GM23338 (cell line): Measurements from ENCODE around the gene MAD1L1. TPM values are rescaled to one million over a fixed set of nuclear protein-coding genes. Genes with fewer than 3 reads are reported as not detected.

Experiments
- ATAC-seq: fragments of 200-7000 bp; cut with Tn5 transposase; 3 replicates; pipeline ENCODE4 v1.9.1; 2020
- DNase-seq: peaks from one replicate; pipeline ENCODE4 v3.0.0-alpha.2; 2015; ENCODE audit warnings: low spot score
- H2AFZ ChIP-seq: fragments of 200-600 bp; sonication (generic); 2 replicates; pipeline ENCODE4 v1.8.0; 2016; ENCODE audit warnings: antibody characterized with exemption, mild to moderate bottlenecking, moderate library complexity
- H3F3A ChIP-seq: fragments of 200-600 bp; sonication (generic); replicated peaks from 2 replicates; pipeline ENCODE4 v1.8.0; 2017; ENCODE audit warnings: antibody characterized with exemption, mixed run types, low read depth
- H3K27ac ChIP-seq: fragments of 200-600 bp; sonication (generic); 2 replicates; pipeline ENCODE4 v1.6.1; 2016; ENCODE audit warnings: low read depth
- H3K27me3 ChIP-seq: fragments of 200-600 bp; sonication (generic); 2 replicates; pipeline ENCODE4 v1.8.0; 2016; ENCODE audit warnings: mild to moderate bottlenecking, mixed run types, moderate library complexity; ENCODE audit not compliant: insufficient read depth
- H3K36me3 ChIP-seq: fragments of 200-600 bp; sonication (generic); 2 replicates; pipeline ENCODE4 v1.8.0; 2016; ENCODE audit warnings: mild to moderate bottlenecking; ENCODE audit not compliant: insufficient read depth
- H3K4me1 ChIP-seq: fragments of 200-600 bp; sonication (generic); 2 replicates; pipeline ENCODE4 v1.8.0; 2016; ENCODE audit warnings: mild to moderate bottlenecking, moderate library complexity; ENCODE audit not compliant: insufficient read depth
- H3K4me2 ChIP-seq: fragments of 200-600 bp; sonication (generic); 2 replicates; pipeline ENCODE4 v1.7.1; 2017; ENCODE audit warnings: mixed run types
- H3K4me3 ChIP-seq: fragments of 200-600 bp; sonication (generic); 2 replicates; pipeline ENCODE4 v1.6.1; 2016; ENCODE audit warnings: mixed run types
- H3K79me2 ChIP-seq: fragments of 200-600 bp; sonication (generic); replicated peaks from 2 replicates; pipeline ENCODE4 v1.8.0; 2017; ENCODE audit warnings: mild to moderate bottlenecking; ENCODE audit not compliant: insufficient read depth
- H3K9me2 ChIP-seq: fragments of 200-600 bp; sonication (generic); 2 replicates; pipeline ENCODE4 v1.8.0; 2017; ENCODE audit not compliant: insufficient read depth
- H4K20me1 ChIP-seq: fragments of 200-600 bp; sonication (generic); replicated peaks from 2 replicates; pipeline ENCODE4 v1.8.0; 2017; ENCODE audit warnings: mild to moderate bottlenecking; ENCODE audit not compliant: insufficient read depth
- H3K27ac Mint-ChIP-seq: 2 replicates; pipeline ENCODE4 v1.8.0; 2020; ENCODE audit warnings: inconsistent platforms, mild to moderate bottlenecking, moderate library complexity, mixed read lengths
- H3K27me3 Mint-ChIP-seq: 3 replicates; pipeline ENCODE4 v1.8.0; 2022; ENCODE audit warnings: low read depth, mild to moderate bottlenecking, moderate library complexity, mixed read lengths, inconsistent platforms; ENCODE audit not compliant: insufficient read depth, poor library complexity
- H3K36me3 Mint-ChIP-seq: 3 replicates; pipeline ENCODE4 v1.8.0; 2021; ENCODE audit warnings: low read depth, mild to moderate bottlenecking, inconsistent platforms, moderate library complexity, mixed read lengths
- H3K4me1 Mint-ChIP-seq: 3 replicates; pipeline ENCODE4 v1.8.0; 2020; ENCODE audit warnings: mild to moderate bottlenecking, inconsistent platforms, mixed read lengths
- H3K4me3 Mint-ChIP-seq: 3 replicates; pipeline ENCODE4 v1.8.0; 2021; ENCODE audit warnings: moderate library complexity, mild to moderate bottlenecking, inconsistent platforms, mixed read lengths
- H3K9me3 Mint-ChIP-seq: 3 replicates; pipeline ENCODE4 v1.8.0; 2020; ENCODE audit warnings: moderate library complexity, mild to moderate bottlenecking, inconsistent platforms, mixed read lengths
- CREB1 ChIP-seq: fragments of 250-450 bp; sonication (Bioruptor Pico); IDR thresholded peaks from 2 replicates; pipeline ENCODE4 v1.5.0; 2020; ENCODE audit warnings: low read depth, mild to moderate bottlenecking, moderate library complexity
- EZH2 ChIP-seq: fragments of 200-600 bp; sonication (generic); IDR thresholded peaks from one replicate; pipeline ENCODE4 v1.8.0; 2017; ENCODE audit warnings: antibody characterized with exemption, mild to moderate bottlenecking, low read depth; ENCODE audit not compliant: unreplicated experiment
- EZH2phosphoT487 ChIP-seq: fragments of 200-600 bp; sonication (generic); IDR thresholded peaks from one replicate; pipeline ENCODE4 v1.8.1; 2018; ENCODE audit warnings: antibody characterized with exemption; ENCODE audit not compliant: unreplicated experiment
- JUNB ChIP-seq: IDR thresholded peaks from one replicate; pipeline ENCODE4 v1.6.1; 2016; ENCODE audit warnings: antibody characterized with exemption; ENCODE audit not compliant: unreplicated experiment
- NANOG ChIP-seq: IDR thresholded peaks from 2 replicates; pipeline ENCODE4 v1.6.1; 2016; ENCODE audit warnings: antibody characterized with exemption, borderline replicate concordance
- POLR2AphosphoS5 ChIP-seq: IDR thresholded peaks from 2 replicates; pipeline ENCODE4 v1.6.1; 2016; ENCODE audit warnings: antibody characterized with exemption, low read depth
- ZNF462 ChIP-seq: fragments of 250-450 bp; sonication (Bioruptor Pico); IDR thresholded peaks from 2 replicates; pipeline ENCODE4 v1.5.0; 2020; ENCODE audit warnings: mild to moderate bottlenecking, moderate library complexity
- polyA plus RNA-seq: library from polyadenylated mRNA; unstranded; fragments of >200 nt; fragmentation: Nextera tagmentation; extraction: Ambion mirVana; gene quantifications from 2 replicates; pipeline ENCODE4 v1.2.1, GENCODE V29; 2016
- total RNA-seq: library from RNA; depleted of rRNA; stranded (reverse); fragments of >200 nt; shearing (Covaris generic); gene quantifications from 2 replicates; pipeline ENCODE4 v1.2.3, GENCODE V29; 2014
- TF ChIP-seq, protein P1 (sequence below): IDR thresholded peaks from 2 replicates; pipeline ENCODE4 v1.6.1; 2016; ENCODE audit warnings: antibody characterized with exemption
- TF ChIP-seq, protein P2 (sequence below): IDR thresholded peaks from one replicate; pipeline ENCODE4 v1.6.1; 2018; ENCODE audit warnings: antibody characterized with exemption; ENCODE audit not compliant: unreplicated experiment
- TF ChIP-seq, protein P3 (sequence below), 2 experiments: fragments of 200-600 bp in 1 of 2; sonication (generic) in 1 of 2; conservative IDR thresholded peaks; 2 replicates each; pipeline versions ENCODE4 v1.5.1 to v1.6.1; 2016 to 2017; ENCODE audit warnings: antibody characterized with exemption in 2 of 2, low read depth in 2 of 2, mild to moderate bottlenecking in 2 of 2, moderate library complexity in 1 of 2

Gene MAD1L1
- total and polyA plus RNA-seq, 2 experiments from 2014 or later, result 40.3 to 59.3 TPM

DNA sequence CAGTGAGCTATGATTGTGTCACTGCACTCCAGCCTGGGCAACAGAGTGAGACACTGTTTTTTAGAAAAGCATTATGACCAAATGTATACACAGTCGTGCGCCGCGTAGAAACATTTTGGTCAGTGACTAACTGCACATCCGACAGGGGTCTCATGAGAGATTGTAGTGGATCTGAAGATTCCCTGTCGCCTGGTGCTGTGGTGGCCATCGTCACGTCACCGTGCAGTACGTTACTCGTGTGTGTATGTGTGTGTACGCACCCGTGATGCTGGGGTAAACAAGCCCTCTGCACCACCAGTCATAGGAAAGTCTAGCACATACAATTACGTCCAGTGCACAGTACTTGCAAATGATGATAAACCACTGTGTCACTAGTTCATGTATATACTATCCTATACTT, 453.3 kb downstream of the MAD1L1 start:
- Histone ChIP-seq H3K27ac (no peak overlapping the region), H3K79me2 (no peaks in the 10 kb centered on the region), H3K4me2 (no peak overlapping the region), H3F3A (no peaks in the 10 kb centered on the region), H3K4me3 (no peak overlapping the region), H4K20me1 (no peaks in the 10 kb centered on the region), H3K27me3 (no peaks in the 10 kb centered on the region), H3K9me2 (no peaks in the 10 kb centered on the region), H2AFZ (no peak overlapping the region), H3K4me1 (no peaks in the 10 kb centered on the region), H3K36me3 (no peaks in the 10 kb centered on the region)
- ATAC-seq, result no peak
- no peaks in the 10 kb centered on the region for H3K36me3 Mint-ChIP-seq
- H3K4me1 Mint-ChIP-seq, result no peaks in the 10 kb centered on the region
- H3K27ac Mint-ChIP-seq, result no peak overlapping the region
- H3K9me3 Mint-ChIP-seq, result peaks cover 23% of the 10 kb centered on the region; the same call in 2 of the 3 replicates
- H3K4me3 Mint-ChIP-seq, result no peak overlapping the region
- TF ChIP-seq NANOG (no peak), JUNB (no peak), EZH2 (no peak)
- TF ChIP-seq, protein P1, sequence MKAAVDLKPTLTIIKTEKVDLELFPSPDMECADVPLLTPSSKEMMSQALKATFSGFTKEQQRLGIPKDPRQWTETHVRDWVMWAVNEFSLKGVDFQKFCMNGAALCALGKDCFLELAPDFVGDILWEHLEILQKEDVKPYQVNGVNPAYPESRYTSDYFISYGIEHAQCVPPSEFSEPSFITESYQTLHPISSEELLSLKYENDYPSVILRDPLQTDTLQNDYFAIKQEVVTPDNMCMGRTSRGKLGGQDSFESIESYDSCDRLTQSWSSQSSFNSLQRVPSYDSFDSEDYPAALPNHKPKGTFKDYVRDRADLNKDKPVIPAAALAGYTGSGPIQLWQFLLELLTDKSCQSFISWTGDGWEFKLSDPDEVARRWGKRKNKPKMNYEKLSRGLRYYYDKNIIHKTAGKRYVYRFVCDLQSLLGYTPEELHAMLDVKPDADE, result no peak
- TF ChIP-seq, protein P2, sequence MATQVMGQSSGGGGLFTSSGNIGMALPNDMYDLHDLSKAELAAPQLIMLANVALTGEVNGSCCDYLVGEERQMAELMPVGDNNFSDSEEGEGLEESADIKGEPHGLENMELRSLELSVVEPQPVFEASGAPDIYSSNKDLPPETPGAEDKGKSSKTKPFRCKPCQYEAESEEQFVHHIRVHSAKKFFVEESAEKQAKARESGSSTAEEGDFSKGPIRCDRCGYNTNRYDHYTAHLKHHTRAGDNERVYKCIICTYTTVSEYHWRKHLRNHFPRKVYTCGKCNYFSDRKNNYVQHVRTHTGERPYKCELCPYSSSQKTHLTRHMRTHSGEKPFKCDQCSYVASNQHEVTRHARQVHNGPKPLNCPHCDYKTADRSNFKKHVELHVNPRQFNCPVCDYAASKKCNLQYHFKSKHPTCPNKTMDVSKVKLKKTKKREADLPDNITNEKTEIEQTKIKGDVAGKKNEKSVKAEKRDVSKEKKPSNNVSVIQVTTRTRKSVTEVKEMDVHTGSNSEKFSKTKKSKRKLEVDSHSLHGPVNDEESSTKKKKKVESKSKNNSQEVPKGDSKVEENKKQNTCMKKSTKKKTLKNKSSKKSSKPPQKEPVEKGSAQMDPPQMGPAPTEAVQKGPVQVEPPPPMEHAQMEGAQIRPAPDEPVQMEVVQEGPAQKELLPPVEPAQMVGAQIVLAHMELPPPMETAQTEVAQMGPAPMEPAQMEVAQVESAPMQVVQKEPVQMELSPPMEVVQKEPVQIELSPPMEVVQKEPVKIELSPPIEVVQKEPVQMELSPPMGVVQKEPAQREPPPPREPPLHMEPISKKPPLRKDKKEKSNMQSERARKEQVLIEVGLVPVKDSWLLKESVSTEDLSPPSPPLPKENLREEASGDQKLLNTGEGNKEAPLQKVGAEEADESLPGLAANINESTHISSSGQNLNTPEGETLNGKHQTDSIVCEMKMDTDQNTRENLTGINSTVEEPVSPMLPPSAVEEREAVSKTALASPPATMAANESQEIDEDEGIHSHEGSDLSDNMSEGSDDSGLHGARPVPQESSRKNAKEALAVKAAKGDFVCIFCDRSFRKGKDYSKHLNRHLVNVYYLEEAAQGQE, result no peak
- no peaks in the 10 kb centered on the region for H3K27me3 Mint-ChIP-seq
- no peak for DNase-seq

GRCh38 chr7:1777122-1777521, 455.6 kb downstream of the MAD1L1 start:
- no peak overlapping the region for H3K27ac Mint-ChIP-seq
- H3K27me3 ChIP-seq, result no peaks in the 10 kb centered on the region
- no peaks in the 10 kb centered on the region for H3K36me3 Mint-ChIP-seq
- no peaks in the 10 kb centered on the region for H3K27me3 Mint-ChIP-seq
- no peaks in the 10 kb centered on the region for H3K4me1 Mint-ChIP-seq
- H3F3A ChIP-seq, result no peaks in the 10 kb centered on the region
- no peak overlapping the region for H3K4me3 ChIP-seq
- no peaks in the 10 kb centered on the region for H3K36me3 ChIP-seq
- H3K4me2 ChIP-seq, result no peak overlapping the region
- DNase-seq (no peak), ATAC-seq (no peak)
- no peaks in the 10 kb centered on the region for H4K20me1 ChIP-seq
- H3K9me3 Mint-ChIP-seq, result peaks cover 26% of the 10 kb centered on the region; the same call in 2 of the 3 replicates
- H3K4me1 ChIP-seq, result no peaks in the 10 kb centered on the region
- H2AFZ ChIP-seq, result no peak overlapping the region
- H3K9me2 ChIP-seq, result no peaks in the 10 kb centered on the region
- no peak overlapping the region for H3K27ac ChIP-seq
- no peak overlapping the region for H3K4me3 Mint-ChIP-seq
- no peaks in the 10 kb centered on the region for H3K79me2 ChIP-seq
- no peak for TF ChIP-seq EZH2phosphoT487
- TF ChIP-seq NANOG, result no peak
- TF ChIP-seq, protein P3, sequence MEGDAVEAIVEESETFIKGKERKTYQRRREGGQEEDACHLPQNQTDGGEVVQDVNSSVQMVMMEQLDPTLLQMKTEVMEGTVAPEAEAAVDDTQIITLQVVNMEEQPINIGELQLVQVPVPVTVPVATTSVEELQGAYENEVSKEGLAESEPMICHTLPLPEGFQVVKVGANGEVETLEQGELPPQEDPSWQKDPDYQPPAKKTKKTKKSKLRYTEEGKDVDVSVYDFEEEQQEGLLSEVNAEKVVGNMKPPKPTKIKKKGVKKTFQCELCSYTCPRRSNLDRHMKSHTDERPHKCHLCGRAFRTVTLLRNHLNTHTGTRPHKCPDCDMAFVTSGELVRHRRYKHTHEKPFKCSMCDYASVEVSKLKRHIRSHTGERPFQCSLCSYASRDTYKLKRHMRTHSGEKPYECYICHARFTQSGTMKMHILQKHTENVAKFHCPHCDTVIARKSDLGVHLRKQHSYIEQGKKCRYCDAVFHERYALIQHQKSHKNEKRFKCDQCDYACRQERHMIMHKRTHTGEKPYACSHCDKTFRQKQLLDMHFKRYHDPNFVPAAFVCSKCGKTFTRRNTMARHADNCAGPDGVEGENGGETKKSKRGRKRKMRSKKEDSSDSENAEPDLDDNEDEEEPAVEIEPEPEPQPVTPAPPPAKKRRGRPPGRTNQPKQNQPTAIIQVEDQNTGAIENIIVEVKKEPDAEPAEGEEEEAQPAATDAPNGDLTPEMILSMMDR (conservative IDR thresholded peaks at IDR 0.05; ENCODE audit: low read depth in 2 of 2), result no peak
- TF ChIP-seq CREB1, result no peak
- TF ChIP-seq ZNF462 (CRISPR knock-in tag), result no peak
- no peak for TF ChIP-seq EZH2
- TF ChIP-seq POLR2AphosphoS5, result no peak
